Stromal cell of bone marrow (primary cell): Measurements from ENCODE around the gene ABCB11.

ENCODE experiments used
- DNase-seq: peaks from one replicate; pipeline ENCODE4 v3.0.0-alpha.2; 2012; ENCODE audit warnings: low read depth

ABCB11 gene

GRCh38 chr2:169007941-169008340 is 23.2 kb downstream of the ABCB11 start:
- no peak for DNase-seq

GRCh38 chr2:169007356-169007755 is 23.8 kb downstream of the ABCB11 start:
- no peak for DNase-seq

GRCh38 chr2:169006665-169007064 is 24.5 kb downstream of the ABCB11 start:
- DNase-seq: no peak

GRCh38 chr2:169005994-169006393 is 25.1 kb downstream of the ABCB11 start:
- DNase-seq: no peak

- DNase-seq: no peak
Observed at GRCh38 chr2:169005080-169005598, 26.0 kb downstream of the ABCB11 start.

DNA sequence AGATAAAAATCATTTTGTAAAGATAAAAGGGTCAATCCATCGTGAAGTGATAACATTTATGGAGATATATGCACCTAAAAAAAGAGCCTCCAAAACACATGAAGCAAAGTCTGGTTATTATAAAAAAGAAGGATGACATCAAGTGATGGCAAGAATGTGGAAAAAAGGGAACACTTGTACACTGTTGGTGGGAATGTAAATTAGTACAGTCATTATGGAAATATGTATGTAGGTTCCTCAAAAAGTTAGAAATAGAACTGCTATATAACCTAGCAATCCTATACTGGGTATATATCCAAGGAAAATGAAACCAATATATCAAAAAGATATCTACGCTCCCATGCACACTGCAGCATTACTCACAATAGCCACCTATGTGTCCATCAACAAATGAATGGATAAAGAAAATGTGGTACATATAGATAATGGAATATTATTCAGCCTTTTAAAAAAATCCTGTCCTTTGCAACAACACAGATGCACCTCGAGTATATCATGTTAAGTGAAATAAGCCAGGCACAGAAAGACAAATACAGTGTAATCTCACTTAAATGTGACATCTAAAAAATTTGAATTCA is 28.9 kb downstream of the ABCB11 start:
- no peak for DNase-seq

DNA sequence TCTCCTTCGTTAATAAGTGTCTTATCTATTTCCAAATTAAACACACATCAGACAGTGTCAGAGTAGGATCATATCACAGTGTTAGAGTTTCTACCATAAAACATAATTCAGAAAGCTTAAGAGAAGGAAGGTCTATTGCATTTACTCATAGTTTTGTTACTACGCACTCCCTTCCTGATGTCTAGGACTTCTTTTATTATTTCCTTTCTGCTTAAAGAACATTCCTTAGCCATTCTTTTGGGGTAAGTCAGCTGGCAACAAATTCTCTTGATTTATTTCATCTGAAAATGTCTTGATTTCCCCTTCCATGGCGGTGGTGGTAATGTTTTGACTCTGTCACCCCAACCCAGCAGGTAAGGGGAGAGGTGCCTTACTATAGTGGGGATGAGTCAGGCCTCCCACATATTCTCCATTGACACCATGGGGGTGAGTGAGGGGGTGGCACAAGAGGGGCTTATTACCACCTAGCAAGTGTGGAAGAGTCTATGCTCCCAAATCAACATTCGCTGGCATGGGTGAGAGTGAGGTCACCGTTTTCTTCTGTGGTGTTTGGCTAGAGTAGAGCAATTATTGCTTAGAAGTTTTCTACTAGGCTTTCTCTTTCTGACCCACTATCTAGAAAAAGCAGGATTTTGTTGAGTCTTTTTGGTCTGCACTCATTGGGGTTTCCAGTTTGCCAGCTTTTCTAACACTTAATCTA is 29.9 kb downstream of the ABCB11 start:
- no peak for DNase-seq

- peak; percentile 11 for DNase-seq
Observed at GRCh38 chr2:168999668-169000213, 31.4 kb downstream of the ABCB11 start.

GRCh38 chr2:168998609-168999211 is 32.4 kb downstream of the ABCB11 start:
- no peak for DNase-seq

- DNase-seq: peak; percentile 13
Observed at GRCh38 chr2:168997794-168998193, 33.3 kb downstream of the ABCB11 start.

DNA sequence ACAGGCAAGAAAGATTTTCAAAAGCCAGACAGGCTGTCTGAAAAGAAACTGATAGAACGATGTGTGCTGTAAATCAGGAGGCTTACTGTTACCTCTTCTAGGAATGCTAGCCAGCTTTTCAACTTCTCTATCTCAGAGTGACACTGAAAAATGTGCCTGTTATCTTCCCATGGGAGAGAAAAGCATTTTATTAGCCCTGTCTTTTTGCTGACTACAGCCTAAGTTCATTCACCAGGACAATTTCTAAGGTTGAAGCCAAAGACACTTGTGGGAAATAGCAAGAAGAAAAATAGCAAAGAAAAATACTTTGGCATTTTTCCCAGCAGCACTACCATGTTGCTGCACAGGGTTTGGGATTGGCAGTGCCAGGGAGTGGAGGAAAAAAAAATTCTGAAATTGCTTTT is 34.0 kb downstream of the ABCB11 start:
- no peak for DNase-seq

DNA sequence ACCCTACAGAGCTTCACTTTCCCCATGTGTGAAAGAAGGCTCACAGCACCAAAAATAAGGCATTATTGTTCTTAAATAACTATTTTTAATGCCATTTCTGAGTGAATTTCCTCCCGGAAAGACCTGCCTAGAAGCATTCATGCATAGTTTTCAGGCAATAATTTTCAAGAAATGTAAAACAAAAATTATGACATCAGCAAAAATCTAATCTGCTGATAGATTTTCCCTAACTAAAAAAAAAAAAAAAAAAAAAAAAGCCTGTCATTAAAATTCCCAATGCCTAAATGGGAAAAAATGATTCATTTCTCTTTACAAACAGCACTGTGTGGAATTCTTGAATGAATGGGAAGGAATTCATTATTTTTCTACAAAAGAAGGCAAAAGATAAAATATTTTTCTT is 35.4 kb downstream of the ABCB11 start:
- no peak for DNase-seq

GRCh38 chr2:168993538-168993937 is 37.6 kb downstream of the ABCB11 start:
- no peak for DNase-seq

GRCh38 chr2:168992591-168993349 is 38.4 kb downstream of the ABCB11 start:
- peak; percentile 16 for DNase-seq

GRCh38 chr2:168992026-168992425 is 39.1 kb downstream of the ABCB11 start:
- DNase-seq: no peak

DNA sequence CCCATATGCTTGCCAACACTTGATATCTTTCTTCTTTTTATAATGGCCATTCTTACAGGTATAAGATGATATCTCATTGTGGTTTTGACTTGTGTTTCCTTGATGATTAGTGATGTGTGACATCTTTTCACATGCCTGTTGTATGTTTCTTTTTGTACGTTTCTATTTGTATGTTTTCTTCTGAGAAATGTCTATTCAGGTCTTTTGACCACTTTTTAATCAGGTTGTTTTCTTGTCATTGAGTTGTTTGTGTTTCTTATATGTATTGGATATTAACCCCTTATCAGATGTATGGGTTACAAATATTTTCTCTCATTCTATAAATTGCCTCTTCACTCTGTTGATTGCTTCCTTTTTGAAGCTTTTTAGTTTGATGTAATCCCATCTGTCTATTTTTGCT is 42.4 kb downstream of the ABCB11 start:
- DNase-seq: no peak

- DNase-seq: no peak
Observed at GRCh38 chr2:168986398-168986943, 44.7 kb downstream of the ABCB11 start.

- DNase-seq: no peak
Observed at GRCh38 chr2:168981651-168982050, 49.5 kb downstream of the ABCB11 start.

- no peak for DNase-seq
Observed at GRCh38 chr2:168978461-168978861, 52.7 kb downstream of the ABCB11 start.

GRCh38 chr2:168977608-168978007 is 53.5 kb downstream of the ABCB11 start:
- DNase-seq: no peak

GRCh38 chr2:168976034-168976654 is 55.0 kb downstream of the ABCB11 start:
- no peak for DNase-seq

DNA sequence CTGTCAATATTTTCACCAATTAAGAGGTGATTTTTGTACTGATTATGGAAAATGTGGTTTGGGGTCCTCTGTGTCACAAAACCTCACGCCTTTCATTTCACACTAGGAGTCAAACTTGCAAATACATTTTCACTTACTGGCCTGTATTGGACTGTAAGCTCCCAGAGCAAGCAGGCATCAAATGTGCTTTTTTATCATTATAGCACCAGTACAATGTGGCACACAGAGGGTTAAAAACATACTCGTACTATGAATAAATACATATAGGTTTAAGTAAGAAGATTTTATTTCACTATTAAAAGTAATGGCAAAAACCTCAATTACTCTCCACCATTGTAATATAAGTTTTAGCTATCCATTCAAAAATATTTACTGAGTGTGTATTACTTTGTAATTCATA is 56.7 kb downstream of the ABCB11 start:
- no peak for DNase-seq
